NCI-H69 (cell line): ENCODE data around the gene UBE2D2.
"Not testable (repeated sequence)": the region's sequence is repeated elsewhere in the genome, so short reads cannot be mapped to it uniquely, and the experiment has no call there.

Experiments used
- DNase-seq: peaks from one replicate; lab custom pipeline; 2025; lab: John Stamatoyannopoulos, UW

The UBE2D2 gene

GRCh38 chr5:139560752-139561654 lies at the start of gene UBE2D2:
UBE2D2 (plus strand) TSS chr5:139561339; CDS start chr5:139561792, 453 bp downstream.
- DNase-seq: peak; percentile 100

DNA sequence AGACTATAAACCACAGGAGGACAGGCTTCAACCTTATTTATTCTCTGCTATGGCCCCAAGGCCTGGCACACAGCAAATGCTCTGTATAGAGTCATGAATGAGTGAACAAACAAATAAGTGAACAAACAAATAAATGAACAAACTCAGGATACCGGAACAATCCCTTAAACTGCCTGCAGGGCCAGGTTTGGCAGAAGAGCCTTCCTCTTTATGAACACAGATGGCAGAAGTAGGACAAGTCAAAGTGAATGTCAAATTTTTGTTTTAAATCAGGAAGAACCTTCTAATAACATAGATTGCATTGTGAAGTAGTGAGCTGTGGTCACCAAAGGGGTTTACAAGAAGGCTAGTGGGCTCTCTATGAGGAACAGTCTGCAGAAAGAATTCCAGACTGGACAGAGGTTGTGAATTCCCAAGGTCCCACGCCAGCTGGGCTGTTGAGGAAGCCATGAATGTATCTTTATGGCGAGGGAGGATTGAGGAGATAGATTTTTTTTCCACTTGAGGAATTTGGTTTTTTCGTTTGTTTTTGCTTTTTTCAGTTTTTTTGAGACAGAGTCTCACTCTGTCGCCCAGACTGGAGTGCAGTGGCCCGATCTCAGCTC lies 48.3 kb upstream of the UBE2D2 start:
- DNase-seq: no peak

- peak; percentile 87 for DNase-seq
These were observed 47.7 kb upstream of the UBE2D2 start for GRCh38 chr5:139513434-139513833.

DNA sequence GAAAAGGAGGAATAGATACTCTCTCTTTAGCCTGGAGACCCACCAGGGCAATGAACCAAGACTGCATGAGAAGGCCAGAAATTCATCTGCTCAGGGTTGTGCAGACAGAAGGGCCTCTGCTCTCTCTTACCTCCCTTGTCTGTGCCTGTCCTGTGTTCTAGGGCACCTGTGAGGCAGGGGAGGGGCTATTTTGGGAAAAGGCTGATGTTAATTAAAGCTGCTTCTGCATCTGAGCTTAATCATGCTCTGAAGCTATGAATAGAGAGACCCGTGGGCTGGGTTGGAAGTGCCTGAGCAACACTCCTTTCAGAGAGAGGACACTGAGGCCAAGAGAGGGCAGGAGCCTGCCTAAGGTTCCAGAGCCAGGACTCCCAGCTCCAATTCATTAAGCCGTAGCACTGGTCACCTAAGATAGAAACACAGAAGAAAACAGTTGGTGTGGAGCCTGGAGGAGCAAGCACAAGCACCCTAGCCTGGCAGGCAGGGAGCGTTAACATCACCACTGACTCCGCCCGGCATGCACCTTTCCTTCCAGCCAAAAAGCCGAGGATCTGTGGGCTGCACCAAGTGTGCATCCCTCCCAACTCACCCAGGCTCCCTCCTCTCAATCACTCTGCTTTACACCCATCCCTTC lies 47.2 kb upstream of the UBE2D2 start:
- no peak for DNase-seq

DNA sequence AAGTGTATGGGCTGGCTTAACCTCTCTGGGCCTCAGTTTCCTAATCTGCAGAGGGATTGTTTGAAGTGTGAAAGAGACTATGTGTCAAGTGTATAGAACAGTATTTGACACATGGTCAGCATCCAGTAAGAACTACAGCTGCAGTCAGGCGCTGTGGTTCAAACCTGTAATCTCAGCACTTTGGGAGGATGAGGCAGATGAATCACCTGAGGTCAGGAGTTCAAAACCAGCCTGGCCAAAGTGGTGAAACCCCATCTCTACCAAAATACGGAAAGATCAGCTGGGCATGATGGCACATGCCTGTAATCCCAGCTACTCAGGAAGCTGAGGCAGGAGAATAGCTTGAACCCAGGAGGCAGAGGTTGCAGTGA lies 46.7 kb upstream of the UBE2D2 start:
- no peak for DNase-seq

DNA sequence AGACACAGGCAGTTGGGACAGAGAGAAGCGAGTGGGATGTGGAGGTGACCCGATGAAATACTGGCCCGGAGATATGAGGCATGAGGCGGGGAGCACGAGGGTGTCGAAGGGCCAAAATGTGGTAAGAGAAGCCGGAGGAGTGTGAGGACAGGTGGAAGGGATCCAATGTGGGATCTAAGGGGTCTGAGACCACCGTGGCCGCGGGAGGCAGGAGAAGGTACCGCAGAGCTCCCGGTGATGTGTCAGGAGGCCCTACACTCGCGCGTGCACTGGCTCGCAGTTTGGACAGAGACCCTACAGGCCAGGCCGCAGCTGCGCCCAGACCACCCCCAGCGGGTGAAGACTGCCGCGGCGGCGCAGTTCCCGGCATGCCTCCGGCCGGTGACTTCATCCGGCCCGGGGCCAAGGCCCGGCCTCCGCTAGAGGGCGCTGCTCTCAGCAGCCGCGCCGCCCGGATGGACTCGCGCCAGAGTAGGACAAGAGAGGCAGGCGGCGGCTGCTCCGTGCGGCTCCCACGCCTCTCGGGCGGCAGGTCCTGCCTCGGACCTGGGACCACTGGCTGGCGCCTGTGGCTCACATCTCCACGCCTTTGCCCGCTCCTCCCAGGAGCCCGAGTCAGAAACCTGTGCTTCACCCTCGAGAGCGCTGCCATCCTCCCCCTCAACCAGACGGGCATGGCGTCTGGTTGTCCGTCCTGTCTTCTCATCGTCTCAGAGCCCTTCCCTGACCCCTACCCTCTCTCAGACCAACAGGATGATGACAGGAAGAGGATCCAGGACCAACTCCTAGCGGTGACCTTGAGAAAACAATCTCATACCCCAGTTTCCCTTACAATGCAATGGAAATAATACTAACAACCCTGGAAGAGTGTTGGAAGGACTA lies 43.2 kb upstream of the UBE2D2 start:
- peak; percentile 94 for DNase-seq

GRCh38 chr5:139523635-139524445 lies 37.3 kb upstream of the UBE2D2 start:
- no peak for DNase-seq

DNA sequence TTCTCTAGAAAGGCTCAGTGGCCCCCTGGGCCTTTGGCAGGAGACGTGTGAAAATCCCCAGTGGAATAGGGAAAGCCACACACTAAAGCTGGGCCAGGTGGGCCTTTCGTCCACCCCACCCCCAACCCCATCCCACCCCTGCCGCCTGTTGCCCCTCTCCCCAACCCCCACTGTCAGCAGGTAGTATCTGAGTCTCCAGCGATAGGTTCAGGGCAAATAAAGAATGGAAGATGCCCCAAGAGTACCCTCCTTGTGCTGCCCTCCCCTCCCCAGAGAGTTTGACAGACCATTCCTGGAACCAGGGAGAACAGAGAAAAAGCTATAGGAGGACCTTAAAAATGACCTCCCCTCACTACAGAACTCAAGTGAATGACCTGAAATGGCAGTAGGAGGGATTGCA lies 36.7 kb upstream of the UBE2D2 start:
- DNase-seq: no peak

DNA sequence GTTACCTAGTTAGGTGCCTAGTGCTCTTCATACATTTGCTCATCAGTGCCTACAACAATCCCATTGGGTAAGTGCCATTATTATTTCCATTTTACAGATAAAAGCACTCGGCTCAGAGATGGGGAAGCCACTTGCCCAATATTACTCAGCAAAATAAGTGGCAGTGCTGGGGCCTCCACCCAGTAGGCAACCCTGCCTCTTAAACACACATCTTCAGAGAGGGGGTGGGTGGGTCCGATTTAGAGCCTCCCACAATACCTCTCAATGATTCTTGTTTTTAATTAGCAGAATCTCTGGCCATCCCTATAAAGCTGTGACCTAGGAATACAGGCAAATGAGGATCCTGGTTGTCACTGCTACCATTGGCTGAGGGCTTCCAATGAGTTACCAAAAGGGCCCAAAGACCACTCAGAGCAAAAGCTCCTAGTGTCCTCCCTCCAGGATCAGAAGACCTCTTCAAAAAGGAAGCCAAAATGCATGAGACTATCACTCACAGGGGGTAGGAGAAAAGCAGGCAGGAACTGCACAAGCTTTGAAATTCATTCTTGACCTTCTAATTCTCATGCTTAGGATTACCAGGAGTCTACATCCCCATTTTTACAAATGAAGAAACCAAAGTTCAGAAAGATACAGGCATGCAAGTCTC lies 36.1 kb upstream of the UBE2D2 start:
- no peak for DNase-seq

DNA sequence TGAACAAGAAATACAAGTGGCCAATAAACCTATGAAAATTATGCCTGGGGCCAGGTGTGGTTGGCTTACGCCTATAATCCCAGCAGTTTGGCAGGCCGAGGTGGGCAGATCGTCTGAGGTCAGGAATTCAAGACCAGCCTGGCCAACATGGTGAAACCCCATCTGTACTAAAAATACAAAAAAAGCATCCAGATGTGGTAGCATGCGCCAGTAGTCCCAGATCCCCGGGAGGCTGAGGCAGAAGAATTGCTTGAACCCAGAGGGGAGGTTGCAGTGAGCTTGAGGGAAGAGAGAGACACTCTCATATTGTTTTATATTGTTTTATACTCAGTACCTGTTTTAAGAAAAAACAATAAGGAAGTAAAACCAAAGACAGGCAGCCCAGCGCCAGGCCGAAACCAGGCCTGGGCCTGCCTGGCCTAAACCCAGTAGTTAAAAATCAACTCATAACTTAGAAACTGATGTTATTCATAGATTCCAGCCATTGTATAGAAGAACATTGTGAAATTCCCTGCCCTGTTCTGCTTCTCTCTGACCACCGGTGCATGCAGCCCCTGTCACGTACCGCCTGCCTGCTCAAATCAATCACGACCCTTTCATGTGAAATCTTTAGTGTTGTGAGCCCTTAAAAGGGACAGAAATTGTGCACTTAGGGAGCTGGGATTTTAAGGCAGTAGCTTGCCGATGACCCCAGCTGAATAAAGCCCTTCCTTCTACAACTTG lies 35.4 kb upstream of the UBE2D2 start:
- not testable (repeated sequence) for DNase-seq

- DNase-seq: not testable (repeated sequence)
These were observed 34.6 kb upstream of the UBE2D2 start for GRCh38 chr5:139526309-139527089.

- DNase-seq: not testable (repeated sequence)
These were observed 34.1 kb upstream of the UBE2D2 start for GRCh38 chr5:139527090-139527470.

DNA sequence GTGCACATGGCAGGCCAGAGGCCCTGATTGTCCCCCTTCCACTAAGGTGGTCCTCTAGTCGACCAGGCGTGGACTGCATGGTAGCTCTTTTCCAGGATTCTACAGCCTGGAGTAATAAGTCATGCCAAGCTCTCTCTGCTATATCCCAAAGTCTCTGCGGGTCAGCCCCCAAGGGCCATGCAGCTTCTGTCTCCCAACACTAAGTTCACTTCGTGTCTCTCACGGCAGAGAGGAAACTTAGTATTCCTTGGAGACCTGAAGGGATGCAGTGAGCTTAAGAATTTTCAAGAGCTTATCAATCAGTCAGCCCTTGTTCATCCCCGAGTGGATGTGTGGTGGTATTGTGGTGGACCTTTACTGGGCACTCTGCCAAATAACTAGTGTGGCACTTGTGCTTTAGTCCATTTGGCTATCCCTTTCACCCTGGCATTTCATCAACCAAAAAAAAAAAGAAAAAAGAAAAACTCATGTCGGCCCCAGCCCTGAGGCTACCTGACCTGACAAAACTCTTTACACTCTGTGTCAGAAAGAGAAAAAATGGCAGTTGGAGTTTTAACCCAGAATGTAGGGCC lies 33.2 kb upstream of the UBE2D2 start:
- DNase-seq: not testable (repeated sequence)

DNA sequence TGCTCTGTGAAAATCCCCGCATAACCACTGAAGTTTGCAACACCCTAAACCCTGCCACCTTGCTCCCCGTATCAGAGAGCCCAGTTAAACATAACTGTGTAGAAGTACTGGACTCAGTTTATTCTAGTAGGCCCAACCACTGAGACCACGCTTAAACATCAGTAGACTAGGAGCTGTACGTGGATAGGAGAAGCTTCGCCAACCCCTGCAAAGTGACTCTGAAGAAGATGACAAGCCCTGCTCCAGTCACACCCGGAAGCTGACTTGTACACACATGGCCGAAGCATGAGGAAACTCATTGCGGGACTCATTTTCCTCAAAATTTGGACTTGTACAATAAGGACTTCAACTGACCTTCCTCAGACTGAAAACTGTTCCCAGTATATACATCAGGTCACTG lies 32.4 kb upstream of the UBE2D2 start:
- not testable (repeated sequence) for DNase-seq

- not testable (repeated sequence) for DNase-seq
These were observed 31.1 kb upstream of the UBE2D2 start for GRCh38 chr5:139530079-139530478.

GRCh38 chr5:139531772-139532169 lies 29.4 kb upstream of the UBE2D2 start:
- no peak for DNase-seq

DNA sequence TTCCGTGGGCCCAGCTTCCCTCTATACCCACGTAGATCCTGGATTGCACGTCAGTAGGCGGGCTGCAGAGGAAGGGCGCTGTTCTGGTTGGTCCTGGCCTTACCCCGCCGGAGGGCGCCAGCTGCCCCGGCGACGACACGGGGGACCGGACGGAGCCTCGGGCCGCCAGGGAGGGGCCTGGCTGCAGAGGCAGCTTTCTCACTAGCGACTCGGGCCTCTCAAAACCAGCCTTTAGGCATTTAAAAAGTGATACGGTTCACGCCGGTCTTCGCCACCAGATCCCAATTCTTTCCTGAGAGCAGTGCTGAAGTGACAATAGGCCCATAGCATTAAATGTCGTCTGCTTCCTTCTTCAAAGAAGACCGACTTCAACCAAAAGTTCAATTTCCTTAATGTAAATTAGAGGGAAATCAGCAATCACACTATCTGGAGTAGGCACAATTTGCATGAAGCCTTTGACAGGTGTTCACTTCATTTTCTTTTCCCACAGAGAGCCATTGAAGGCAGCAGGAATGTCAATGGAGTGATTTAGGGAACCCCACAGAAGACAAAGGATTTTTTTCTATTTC lies 17.6 kb upstream of the UBE2D2 start:
- DNase-seq: peak; percentile 79

DNA sequence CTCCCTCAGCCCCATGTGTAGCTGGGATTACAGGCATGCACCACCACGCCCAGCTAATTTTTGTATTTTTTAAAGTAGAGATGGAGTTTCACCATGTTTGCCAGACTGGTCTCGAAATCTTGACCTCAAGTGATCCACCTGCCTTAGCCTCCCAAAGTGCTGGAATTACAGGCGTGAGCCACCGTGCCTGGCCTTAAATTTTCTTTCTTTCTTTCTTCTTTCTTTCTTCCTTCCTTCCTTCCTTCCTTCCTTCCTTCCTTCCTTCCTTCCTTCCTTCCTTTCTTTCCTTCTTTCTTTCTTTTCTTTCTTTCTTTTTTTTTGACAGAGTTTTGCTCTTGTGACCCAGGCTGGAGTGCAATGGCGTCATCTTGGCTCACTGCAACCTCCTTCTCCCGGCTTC lies 14.5 kb upstream of the UBE2D2 start:
- not testable (repeated sequence) for DNase-seq
